GM19025 (cell line): ENCODE results near the gene C2CD3.
"Not testable (repeated sequence)": the region's sequence is repeated elsewhere in the genome, so short reads cannot be mapped to it uniquely, and the experiment has no call there.

ENCODE experiments used
- ATAC-seq: cut with Tn5 transposase; IDR thresholded peaks from one replicate; pipeline ENCODE4 v1.9.1; 2021; ENCODE audit warnings: mild to moderate bottlenecking, low read depth, moderate library complexity; ENCODE audit not compliant: unreplicated experiment

The C2CD3 gene

GRCh38 chr11:74123008-74123448 lies 47.8 kb downstream of the C2CD3 start:
- ATAC-seq: no peak

GRCh38 chr11:74121804-74122203 lies 49.0 kb downstream of the C2CD3 start:
- ATAC-seq: no peak

DNA sequence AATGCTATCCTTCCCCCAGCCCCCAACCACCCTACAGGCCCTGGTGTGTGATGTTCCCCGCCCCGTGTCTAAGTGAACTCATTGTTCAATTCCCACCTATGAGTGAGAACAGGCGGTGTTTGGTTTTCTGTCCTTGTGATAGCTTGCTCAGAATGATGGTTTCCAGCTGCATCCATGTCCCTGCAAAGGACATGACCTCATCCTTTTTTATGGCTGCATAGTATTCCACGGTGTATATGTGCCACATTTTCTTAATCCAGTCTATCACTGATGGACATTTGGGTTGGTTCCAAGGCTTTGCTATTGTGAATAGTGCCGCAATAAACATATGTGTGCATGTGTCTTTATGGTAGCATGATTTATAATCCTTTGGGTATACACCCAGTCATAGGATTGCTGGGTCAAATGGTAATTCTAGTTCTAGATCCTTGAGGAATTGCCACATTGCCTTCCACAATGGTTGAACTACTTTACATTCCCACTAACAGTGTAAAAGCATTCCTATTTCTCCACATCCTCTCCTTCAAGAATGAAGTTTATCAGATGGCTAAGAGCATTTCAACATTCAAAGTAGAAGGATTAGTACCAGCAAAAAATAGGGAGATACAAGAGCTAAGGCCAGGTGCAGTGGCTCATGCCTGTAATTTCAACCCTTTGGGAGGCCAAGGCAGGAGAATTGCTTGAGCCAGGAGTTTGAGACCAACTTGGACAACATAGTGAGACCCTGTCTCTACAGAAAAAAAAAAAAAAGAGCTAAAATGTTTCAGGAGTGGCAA lies 50.4 kb downstream of the C2CD3 start:
- ATAC-seq: not testable (repeated sequence)

GRCh38 chr11:74116719-74117118 lies 54.1 kb downstream of the C2CD3 start:
- no peak for ATAC-seq

- no peak for ATAC-seq
Observed at GRCh38 chr11:74112877-74113276, 57.9 kb downstream of the C2CD3 start.

DNA sequence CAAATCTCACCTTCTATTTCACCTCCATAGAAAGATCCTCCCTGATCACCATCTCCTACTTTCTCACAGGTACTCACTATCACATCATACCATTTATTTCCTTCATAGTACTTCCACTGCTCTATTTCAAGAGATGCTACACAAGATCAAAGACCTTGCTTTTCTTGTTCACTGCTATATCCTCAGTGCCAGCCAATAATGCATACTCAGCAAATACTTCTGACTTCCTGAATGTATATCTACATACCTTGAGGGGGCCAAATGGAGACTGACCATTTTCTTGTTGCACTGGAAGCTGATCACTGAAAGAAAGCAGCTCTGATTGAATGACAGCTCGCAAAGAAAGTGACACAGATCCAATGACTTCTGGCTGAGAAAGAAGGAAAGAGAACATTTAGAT lies 64.7 kb downstream of the C2CD3 start:
- ATAC-seq: no peak

- ATAC-seq: no peak
Observed at GRCh38 chr11:74102321-74102720, 68.5 kb downstream of the C2CD3 start.

- ATAC-seq: no peak
Observed at GRCh38 chr11:74100735-74101134, 70.1 kb downstream of the C2CD3 start.

GRCh38 chr11:74100231-74100630 lies 70.6 kb downstream of the C2CD3 start:
- no peak for ATAC-seq

- ATAC-seq: no peak
Observed at GRCh38 chr11:74097686-74098237, 73.0 kb downstream of the C2CD3 start.

GRCh38 chr11:74094393-74094792 lies 76.4 kb downstream of the C2CD3 start:
- no peak for ATAC-seq

GRCh38 chr11:74092425-74092824 lies 78.4 kb downstream of the C2CD3 start:
- no peak for ATAC-seq

- no peak for ATAC-seq
Observed at GRCh38 chr11:74091549-74091948, 79.3 kb downstream of the C2CD3 start.

DNA sequence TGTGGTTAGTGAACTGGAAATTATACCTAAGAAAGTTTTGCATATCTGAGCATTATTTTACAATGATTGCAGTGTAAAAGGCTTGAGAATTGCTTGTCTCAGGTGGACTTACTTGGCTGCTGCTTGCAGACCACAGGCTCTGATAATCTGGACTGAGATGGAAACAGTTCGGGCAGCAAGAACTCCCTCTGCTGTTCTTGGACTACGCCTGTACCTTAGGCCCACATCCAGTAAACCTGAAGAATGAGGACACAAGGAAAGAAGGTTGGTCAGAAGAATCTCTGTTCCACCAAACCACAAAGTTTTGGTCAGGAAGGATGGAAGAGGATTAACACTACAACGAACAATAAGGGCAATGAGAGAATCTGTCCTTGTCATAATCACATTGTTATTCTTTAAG lies 80.1 kb downstream of the C2CD3 start:
- no peak for ATAC-seq

DNA sequence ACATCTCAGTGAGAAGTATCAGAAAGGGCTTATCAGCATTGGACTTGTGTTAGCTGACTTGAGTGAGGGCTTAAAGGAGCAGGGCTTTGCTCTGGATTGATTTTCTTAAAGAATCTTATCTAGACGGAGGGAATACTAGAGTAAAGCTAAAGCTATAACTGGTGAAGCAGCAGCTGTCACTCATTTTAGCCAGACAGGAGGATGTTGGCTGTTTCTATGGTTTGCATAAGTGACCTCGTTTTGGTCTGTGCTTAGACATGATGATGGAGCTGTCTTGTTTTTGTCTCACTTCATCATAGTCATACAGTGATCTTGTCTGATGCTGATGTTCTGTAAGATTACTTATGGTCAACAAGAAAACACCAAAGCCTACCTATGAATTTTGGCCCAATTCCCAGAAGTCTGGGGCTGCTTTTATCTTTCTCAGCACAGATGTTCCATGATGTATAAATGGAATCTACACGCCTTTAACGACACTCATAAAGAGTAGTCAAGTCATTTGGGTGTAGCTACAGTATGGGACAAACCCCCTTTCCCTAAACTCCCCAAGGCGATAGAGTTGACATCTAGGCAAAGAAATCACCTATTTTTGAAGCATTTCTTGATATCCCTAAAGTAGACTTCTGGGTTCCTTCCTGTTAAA lies 84.4 kb downstream of the C2CD3 start:
- no peak for ATAC-seq

GRCh38 chr11:74085542-74085892 lies 85.3 kb downstream of the C2CD3 start:
- ATAC-seq: no peak

GRCh38 chr11:74084796-74085541 lies 85.8 kb downstream of the C2CD3 start:
- ATAC-seq: no peak

GRCh38 chr11:74083927-74084326 lies 86.9 kb downstream of the C2CD3 start:
- ATAC-seq: not testable (repeated sequence)

DNA sequence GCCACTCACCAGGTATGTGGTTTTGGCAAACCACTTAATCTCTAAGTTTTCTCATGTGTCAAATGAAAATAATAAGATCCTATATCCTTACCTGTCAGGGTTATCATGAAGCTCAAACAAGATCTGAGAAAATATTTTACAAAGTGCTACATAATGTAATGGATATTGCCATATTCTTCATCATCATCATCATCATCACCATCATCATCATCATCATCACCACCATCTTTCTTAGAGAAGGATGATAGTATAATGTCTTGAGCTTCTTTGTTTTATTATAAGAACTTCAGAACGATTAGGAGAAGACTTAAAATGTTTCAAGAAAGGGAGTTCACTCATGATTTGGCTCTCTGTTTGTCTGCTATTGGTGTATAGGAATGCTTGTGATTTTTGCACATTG lies 89.4 kb downstream of the C2CD3 start:
- ATAC-seq: no peak

DNA sequence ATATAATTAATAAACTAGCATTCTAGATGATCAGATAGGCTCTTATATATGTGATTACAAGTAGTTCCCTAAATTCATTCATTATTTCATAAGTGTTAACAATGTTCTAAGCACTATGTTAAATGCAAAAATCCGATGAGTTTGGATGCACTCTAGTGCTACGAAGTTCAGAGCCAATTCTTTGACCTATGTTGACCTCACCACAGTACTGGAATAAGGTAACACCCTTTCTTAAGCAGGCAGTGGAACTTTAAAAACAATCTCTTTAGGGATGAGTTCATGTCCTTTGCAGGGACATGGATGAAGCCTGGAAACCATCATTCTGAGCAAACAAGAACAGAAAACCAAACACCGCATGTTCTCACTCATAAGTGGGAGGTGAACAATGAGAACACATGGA lies 93.6 kb downstream of the C2CD3 start:
- ATAC-seq: no peak

GRCh38 chr11:74072721-74073120 lies 98.1 kb downstream of the C2CD3 start:
- ATAC-seq: no peak
